Astrocyte of the hippocampus (primary cell): Measurements from ENCODE around the gene PMAIP1.

Source experiments
- DNase-seq: peaks from one replicate; pipeline ENCODE4 v3.0.0; 2011; ENCODE audit warnings: low read depth, low spot score

The PMAIP1 gene

GRCh38 chr18:59952283-59953007 is 52.6 kb downstream of the PMAIP1 start:
- DNase-seq, result no peak
